Keratinocyte (primary cell): ENCODE measurements around the gene CD74. TPM values are rescaled to one million over a fixed set of nuclear protein-coding genes. Genes with fewer than 3 reads are reported as not detected.

ENCODE experiments used
- DNase-seq: peaks from one replicate; pipeline ENCODE4 v3.0.0-alpha.2; 2011; ENCODE audit warnings: low read depth, missing footprints, low spot score
- FAIRE-seq: peaks from 2 replicates; lab custom pipeline; 2011; peaks lifted over from hg19 to GRCh38; lab: Jason Lieb, UNC
- H2AFZ ChIP-seq: 2 replicates; pipeline ENCODE4 v1.6.0; 2012; ENCODE audit warnings: low read length, control low read depth, inconsistent platforms; ENCODE audit not compliant: control insufficient read depth
- H3K27ac ChIP-seq: 2 replicates; pipeline ENCODE4 v1.5.1; 2011; ENCODE audit warnings: low read length; ENCODE audit not compliant: control insufficient read depth, insufficient read depth
- H3K27me3 ChIP-seq: 3 replicates; pipeline ENCODE4 v1.6.0; 2011; ENCODE audit warnings: low read length; ENCODE audit not compliant: control insufficient read depth, insufficient read depth; ENCODE audit errors: extremely low read depth
- H3K36me3 ChIP-seq, 2 experiments: 2 replicates in 1 of 2; 3 replicates in 1 of 2; pipeline ENCODE4 v1.5.1; 2011; ENCODE audit warnings: low read length in 2 of 2, mild to moderate bottlenecking in 1 of 2; ENCODE audit not compliant: control insufficient read depth in 2 of 2, insufficient read depth in 2 of 2; ENCODE audit errors: extremely low read depth in 1 of 2
- H3K4me1 ChIP-seq: 3 replicates; pipeline ENCODE4 v1.5.1; 2011; ENCODE audit warnings: low read length; ENCODE audit not compliant: control insufficient read depth, insufficient read depth; ENCODE audit errors: extremely low read depth
- H3K4me2 ChIP-seq: 3 replicates; pipeline ENCODE4 v1.6.0; 2011; ENCODE audit warnings: low read depth, low read length; ENCODE audit not compliant: control insufficient read depth, insufficient read depth; ENCODE audit errors: extremely low read depth
- H3K4me3 ChIP-seq, 3 experiments: fragments of 200-600 bp in 1 of 3; sonication (generic) in 1 of 3; 2 replicates in 2 of 3; 3 replicates in 1 of 3; pipeline ENCODE4 v1.5.1; 2011 to 2016; ENCODE audit warnings: low read length in 3 of 3, mild to moderate bottlenecking in 3 of 3, control low read depth in 2 of 3, inconsistent platforms in 1 of 3, low read depth in 1 of 3, mixed read lengths in 1 of 3, mixed run types in 1 of 3, moderate library complexity in 1 of 3; ENCODE audit not compliant: control insufficient read depth in 2 of 3, insufficient read depth in 2 of 3; ENCODE audit errors: extremely low read depth in 1 of 3
- H3K79me2 ChIP-seq: 2 replicates; pipeline ENCODE4 v1.6.0; 2012; ENCODE audit warnings: low read length; ENCODE audit not compliant: control insufficient read depth, insufficient read depth
- H3K9ac ChIP-seq: 3 replicates; pipeline ENCODE4 v1.6.0; 2011; ENCODE audit warnings: low read length; ENCODE audit not compliant: control insufficient read depth, insufficient read depth; ENCODE audit errors: extremely low read depth
- H3K9me1 ChIP-seq: 3 replicates; pipeline ENCODE4 v1.6.0; 2011; ENCODE audit warnings: low read length; ENCODE audit not compliant: control insufficient read depth, insufficient read depth; ENCODE audit errors: extremely low read depth
- H3K9me3 ChIP-seq: 2 replicates; pipeline ENCODE4 v1.5.1; 2012; ENCODE audit warnings: low read depth, low read length; ENCODE audit not compliant: control insufficient read depth
- H4K20me1 ChIP-seq: 3 replicates; pipeline ENCODE4 v1.6.0; 2011; ENCODE audit warnings: low read length; ENCODE audit not compliant: control insufficient read depth, insufficient read depth; ENCODE audit errors: extremely low read depth
- CTCF ChIP-seq, 3 experiments: IDR thresholded peaks in 1 of 3; conservative IDR thresholded peaks in 1 of 3; optimal IDR thresholded peaks in 1 of 3; 2 replicates in 2 of 3; 3 replicates in 1 of 3; pipeline versions ENCODE3 to v1.5.1; 2011; ENCODE audit warnings: low read length in 3 of 3, mild to moderate bottlenecking in 3 of 3, moderate library complexity in 2 of 3, control low read depth in 1 of 3, inconsistent platforms in 1 of 3; ENCODE audit not compliant: insufficient read depth in 2 of 3; ENCODE audit errors: extremely low read depth in 1 of 3
- EZH2 ChIP-seq: IDR thresholded peaks from one replicate; pipeline ENCODE4 v1.6.1; 2012; ENCODE audit warnings: inconsistent platforms, mild to moderate bottlenecking, low read length, moderate library complexity
- dilution Hi-C: fragments of 300-500 bp; cut with MboI; formaldehyde crosslinking; loops from one replicate; pipeline ENCODE4 v1.7.0; 2020; ENCODE audit warnings: low sequenced_read_pairs; ENCODE audit not compliant: extremely low pct_ligation_motif_present
- polyA plus RNA-seq, 5 experiments: library from polyadenylated mRNA; depleted of rRNA in 3 of 5; stranded (reverse) in 3 of 5; stranded (forward) in 1 of 5; unstranded in 1 of 5; fragments of >200 nt; gene quantifications; 1 replicate in 1 of 5; 2 replicates in 3 of 5; 3 replicates in 1 of 5; pipeline versions ENCODE4 v1.2.1 to v1.2.3, GENCODE V29; 2011 to 2012; ENCODE audit warnings: missing spikeins in 2 of 5, low read depth in 1 of 5, low replicate concordance in 1 of 5

Gene CD74
- polyA plus RNA-seq, 1 donor (not counting 4 experiments of a cell fraction or from before 2014, with no cell fraction given): 0.71 TPM

GRCh38 chr5:150355791-150356190 is 56.9 kb downstream of the CD74 start:
- H4K20me1 ChIP-seq: peaks cover 2% of the 10 kb centered on the region
- H3K4me3 ChIP-seq: no peak overlapping the region
- TF ChIP-seq EZH2 (no peak), CTCF (optimal IDR thresholded peaks at IDR 0.05 in 1 of 3, IDR thresholded peaks at IDR 0.05 in 1 of 3, conservative IDR thresholded peaks at IDR 0.05 in 1 of 3; ENCODE audit: extremely low read depth in 1 of 3, insufficient read depth in 2 of 3, low read length in 3 of 3) (no peak)
- H3K4me1 ChIP-seq: peaks cover 16% of the 10 kb centered on the region
- no peaks in the 10 kb centered on the region for H3K9me3 ChIP-seq
- H3K9ac ChIP-seq: no peak overlapping the region
- no peak overlapping the region for H3K27ac ChIP-seq
- DNase-seq (no peak), FAIRE-seq (no peak)
- H3K4me2 ChIP-seq: no peak overlapping the region
- dilution Hi-C loops: no loop called here
- no peaks in the 10 kb centered on the region for H3K27me3 ChIP-seq
- H3K9me1 ChIP-seq: no peaks in the 10 kb centered on the region
- H2AFZ ChIP-seq: no peak overlapping the region
- H3K36me3 ChIP-seq: peaks cover 2 to 8% of the 10 kb centered on the region in 2 experiments
- peaks cover 29% of the 10 kb centered on the region for H3K79me2 ChIP-seq

GRCh38 chr5:150353032-150353675 is 59.6 kb downstream of the CD74 start:
- no peak overlapping the region for H3K4me3 ChIP-seq
- no peak overlapping the region for H3K9ac ChIP-seq
- no peaks in the 10 kb centered on the region for H3K27me3 ChIP-seq
- H3K4me2 ChIP-seq: no peak overlapping the region
- no peak for TF ChIP-seq EZH2
- TF ChIP-seq CTCF (optimal IDR thresholded peaks at IDR 0.05 in 1 of 3, IDR thresholded peaks at IDR 0.05 in 1 of 3, conservative IDR thresholded peaks at IDR 0.05 in 1 of 3; ENCODE audit: extremely low read depth in 1 of 3, insufficient read depth in 2 of 3, low read length in 3 of 3): peak in 1 of 3 experiments; percentile 5
- no peak overlapping the region for H2AFZ ChIP-seq
- FAIRE-seq (no peak), DNase-seq (no peak)
- dilution Hi-C loops: no loop called here
- H3K9me1 ChIP-seq: no peaks in the 10 kb centered on the region
- H3K9me3 ChIP-seq: no peaks in the 10 kb centered on the region
- H4K20me1 ChIP-seq: no peaks in the 10 kb centered on the region
- H3K36me3 ChIP-seq: no peaks in the 10 kb centered on the region
- H3K79me2 ChIP-seq: peaks cover 4% of the 10 kb centered on the region
- H3K4me1 ChIP-seq: peaks cover 9% of the 10 kb centered on the region
- no peak overlapping the region for H3K27ac ChIP-seq
